Measurements from ENCODE around the gene MICAL2.

- TF ChIP-seq, protein P1, sequence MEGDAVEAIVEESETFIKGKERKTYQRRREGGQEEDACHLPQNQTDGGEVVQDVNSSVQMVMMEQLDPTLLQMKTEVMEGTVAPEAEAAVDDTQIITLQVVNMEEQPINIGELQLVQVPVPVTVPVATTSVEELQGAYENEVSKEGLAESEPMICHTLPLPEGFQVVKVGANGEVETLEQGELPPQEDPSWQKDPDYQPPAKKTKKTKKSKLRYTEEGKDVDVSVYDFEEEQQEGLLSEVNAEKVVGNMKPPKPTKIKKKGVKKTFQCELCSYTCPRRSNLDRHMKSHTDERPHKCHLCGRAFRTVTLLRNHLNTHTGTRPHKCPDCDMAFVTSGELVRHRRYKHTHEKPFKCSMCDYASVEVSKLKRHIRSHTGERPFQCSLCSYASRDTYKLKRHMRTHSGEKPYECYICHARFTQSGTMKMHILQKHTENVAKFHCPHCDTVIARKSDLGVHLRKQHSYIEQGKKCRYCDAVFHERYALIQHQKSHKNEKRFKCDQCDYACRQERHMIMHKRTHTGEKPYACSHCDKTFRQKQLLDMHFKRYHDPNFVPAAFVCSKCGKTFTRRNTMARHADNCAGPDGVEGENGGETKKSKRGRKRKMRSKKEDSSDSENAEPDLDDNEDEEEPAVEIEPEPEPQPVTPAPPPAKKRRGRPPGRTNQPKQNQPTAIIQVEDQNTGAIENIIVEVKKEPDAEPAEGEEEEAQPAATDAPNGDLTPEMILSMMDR (conservative IDR thresholded peaks at IDR 0.05; ENCODE audit: low read depth, low read length), result no peak
- TF ChIP-seq EZH2 (IDR thresholded peaks at IDR 0.05; ENCODE audit: low read length, unreplicated experiment), result no peak
Observed at GRCh38 chr11:12142176-12142575, 31.8 kb downstream of the MICAL2 start.

All from PC-3 (cell line).